Globus pallidus (tissue), 1 donor: ENCODE data around the gene TFEB.

Source experiments
- DNase-seq: peaks from one replicate; pipeline ENCODE4 v3.0.0-alpha.2; 2015; ENCODE audit warnings: low spot score

TFEB gene

GRCh38 chr6:41705996-41706835 lies 29.2 kb downstream of the TFEB start:
- DNase-seq, result peak; percentile 93

GRCh38 chr6:41705311-41705995 lies 30.0 kb downstream of the TFEB start:
- DNase-seq, result no peak

- DNase-seq, result no peak
These were observed 30.6 kb downstream of the TFEB start for GRCh38 chr6:41704656-41705310.

GRCh38 chr6:41704028-41704427 lies 31.4 kb downstream of the TFEB start:
- DNase-seq, result peak; percentile 89

- DNase-seq, result no peak
These were observed 32.5 kb downstream of the TFEB start for GRCh38 chr6:41702771-41703494.

- DNase-seq, result no peak
These were observed 33.2 kb downstream of the TFEB start for GRCh38 chr6:41702089-41702745.

- DNase-seq, result peak; percentile 76
These were observed 34.7 kb downstream of the TFEB start for GRCh38 chr6:41700463-41701347.

GRCh38 chr6:41699063-41699462 lies 36.3 kb downstream of the TFEB start:
- no peak for DNase-seq

- peak; percentile 47 for DNase-seq
These were observed 37.3 kb downstream of the TFEB start for GRCh38 chr6:41697861-41698781.

- peak; percentile 24 for DNase-seq
These were observed 38.6 kb downstream of the TFEB start for GRCh38 chr6:41696788-41697187.

GRCh38 chr6:41695825-41696224 lies 39.6 kb downstream of the TFEB start:
- DNase-seq, result peak; percentile 66

- DNase-seq, result peak; percentile 62
These were observed 40.4 kb downstream of the TFEB start for GRCh38 chr6:41694815-41695526.

GRCh38 chr6:41693281-41694240 lies 41.8 kb downstream of the TFEB start:
- DNase-seq, result peak; percentile 99

GRCh38 chr6:41692730-41693129 lies 42.7 kb downstream of the TFEB start:
- DNase-seq, result peak; percentile 11

GRCh38 chr6:41692080-41692675 lies 43.2 kb downstream of the TFEB start:
- DNase-seq, result peak; percentile 18

- DNase-seq, result peak; percentile 18
These were observed 43.9 kb downstream of the TFEB start for GRCh38 chr6:41691426-41692079.
